A673 (cell line): ENCODE data around the gene CST8. TPM values are rescaled to one million over a fixed set of nuclear protein-coding genes. Genes with fewer than 3 reads are reported as not detected.

Experiments used
- BruUV-seq: library from RNA; stranded (reverse); fragments of 400-500 nt; replicated peaks from 2 replicates; lab custom pipeline; 2021; lab: Mats Ljungman, UMichigan
- CTCF ChIA-PET: fragments of 300-600 bp; sonication (Branson Sonifier 250); formaldehyde crosslinking; loops from one replicate; lab custom pipeline; 2022; ENCODE audit warnings: antibody characterized with exemption; lab: Charles Lee
- POLR2A ChIA-PET: fragments of 300-600 bp; sonication (Branson Sonifier 250); formaldehyde crosslinking; loops from one replicate; lab custom pipeline; 2022; ENCODE audit warnings: antibody characterized with exemption; ENCODE audit not compliant: low non-redundant PET; lab: Charles Lee
- DNase-seq: peaks from one replicate; pipeline ENCODE4 v3.0.0-alpha.2; 2015; ENCODE audit warnings: low spot score
- H3K27ac ChIP-seq: fragments of 200-600 bp; sonication (generic); 2 replicates; pipeline ENCODE4 v1.5.1; 2016; ENCODE audit warnings: mixed run types, low read depth, mild to moderate bottlenecking, mixed read lengths, antibody characterized with exemption, low read length; ENCODE audit not compliant: poor library complexity, severe bottlenecking
- H3K27me3 ChIP-seq: fragments of 200-600 bp; sonication (generic); replicated peaks from 2 replicates; pipeline ENCODE4 v1.6.1; 2017; ENCODE audit warnings: mixed run types, low read depth, mild to moderate bottlenecking, mixed read lengths, antibody characterized with exemption, low read length; ENCODE audit not compliant: insufficient read depth, poor library complexity
- H3K36me3 ChIP-seq: fragments of 200-600 bp; sonication (generic); 2 replicates; pipeline ENCODE4 v1.6.1; 2016; ENCODE audit warnings: mixed run types, mild to moderate bottlenecking, mixed read lengths, antibody characterized with exemption, low read length; ENCODE audit not compliant: insufficient read depth, poor library complexity, severe bottlenecking
- H3K4me1 ChIP-seq: fragments of 200-600 bp; sonication (generic); 2 replicates; pipeline ENCODE4 v1.6.1; 2017; ENCODE audit warnings: mixed run types, mild to moderate bottlenecking, mixed read lengths, antibody characterized with exemption, low read length; ENCODE audit not compliant: insufficient read depth, poor library complexity, severe bottlenecking
- H3K4me3 ChIP-seq: fragments of 200-600 bp; sonication (generic); 2 replicates; pipeline ENCODE4 v1.5.1; 2016; ENCODE audit warnings: low read depth, mixed run types, mild to moderate bottlenecking, mixed read lengths, low read length; ENCODE audit not compliant: poor library complexity, severe bottlenecking
- H3K9me3 ChIP-seq: fragments of 200-600 bp; sonication (generic); 2 replicates; pipeline ENCODE4 v1.6.1; 2016; ENCODE audit warnings: mixed run types, low read depth, mild to moderate bottlenecking, mixed read lengths, antibody characterized with exemption, low read length; ENCODE audit not compliant: poor library complexity, severe bottlenecking
- CTCF ChIP-seq: fragments of 300-800, 200-600 bp; sonication (generic); conservative IDR thresholded peaks from 2 replicates; pipeline ENCODE4 v1.5.1; 2017; ENCODE audit warnings: low read depth, mild to moderate bottlenecking, antibody characterized with exemption, low read length, moderate library complexity, mixed read lengths
- EZH2 ChIP-seq: fragments of 200-600 bp; sonication (generic); IDR thresholded peaks from 2 replicates; pipeline ENCODE4 v1.6.1; 2017; ENCODE audit warnings: borderline replicate concordance, low read depth, mild to moderate bottlenecking, mixed read lengths, antibody characterized with exemption, low read length; ENCODE audit not compliant: poor library complexity, severe bottlenecking
- intact Hi-C: fragments of 100-400 bp; cut with micrococcal nuclease; formaldehyde crosslinking; loops from one replicate; pipeline ENCODE4 v1.10.0; 2022; ENCODE audit not compliant: unreplicated experiment
- total RNA-seq: library from RNA; stranded (reverse); gene quantifications from 2 replicates; pipeline ENCODE4 v1.2.3, GENCODE V29; 2021

Gene CST8
- total RNA-seq, 1 experiment from 2014 or later = not detected

GRCh38 chr20:23544133-23544532 is 53.2 kb downstream of the CST8 start:
- CTCF ChIA-PET = no interaction called here
- Histone ChIP-seq H3K27ac (no peak overlapping the region), H3K36me3 (no peaks in the 10 kb centered on the region), H3K4me3 (no peak overlapping the region), H3K9me3 (no peaks in the 10 kb centered on the region), H3K27me3 (peaks cover 5% of the 10 kb centered on the region), H3K4me1 (no peaks in the 10 kb centered on the region)
- no peak for TF ChIP-seq CTCF
- TF ChIP-seq EZH2 = no peak
- POLR2A ChIA-PET = no interaction called here
- intact Hi-C loops = no loop called here
- DNase-seq = no peak
- no TSS peak for BruUV-seq

Other genes starting within 250 kb of the CST8 start
- gene NXT1, start 140.3 kb upstream of the CST8 start, total RNA-seq = 32.1 and 34.4 TPM in 2 replicates
- 13.7 and 14.0 TPM in 2 replicates for gene GZF1, start 128.9 kb upstream of the CST8 start, total RNA-seq
- 9.6 and 11.6 TPM in 2 replicates for gene NAPB, start 69.6 kb upstream of the CST8 start, total RNA-seq
- not detected in 2 replicates for gene CSTL1, start 51.4 kb upstream of the CST8 start, total RNA-seq
- not detected in 2 replicates for gene CST11, start 38.2 kb upstream of the CST8 start, total RNA-seq
- not detected in 2 replicates for gene CST9L, start 77.4 kb downstream of the CST8 start, total RNA-seq
- gene CST9, start 114.8 kb downstream of the CST8 start, total RNA-seq = not detected in 2 replicates
- gene CST3, start 146.8 kb downstream of the CST8 start, total RNA-seq = 82.7 and 91.3 TPM in 2 replicates
- gene CST4, start 197.9 kb downstream of the CST8 start, total RNA-seq = not detected in 2 replicates